ENCODE data around the gene CECR2.

CECR2 gene

DNA sequence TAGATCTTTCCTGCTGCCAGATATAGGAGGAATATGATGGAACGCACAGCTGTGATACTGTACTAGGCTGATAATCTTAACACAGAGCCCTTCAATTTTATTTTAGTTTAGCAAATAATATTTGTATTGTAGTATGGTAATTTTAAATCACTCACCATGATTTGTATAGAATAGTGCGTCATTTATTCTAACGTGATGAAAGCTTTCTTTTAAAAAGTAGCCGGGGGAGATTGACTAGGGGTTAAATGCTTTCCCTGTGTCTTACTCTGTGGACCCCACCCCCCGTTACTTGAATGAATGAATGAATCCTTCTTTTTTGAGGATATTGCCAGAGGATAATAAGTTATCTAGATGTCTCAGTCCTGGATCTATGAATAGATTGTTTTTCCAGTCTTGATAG lies 72.1 kb downstream of the CECR2 start:
- TF ChIP-seq SIN3A (IDR thresholded peaks at IDR 0.05; ENCODE audit: borderline replicate concordance, insufficient read depth, low read length), result no peak
- no peak for TF ChIP-seq FOXP2 (optimal IDR thresholded peaks at IDR 0.05; ENCODE audit: borderline replicate concordance, extremely low read depth, extremely low read length, insufficient read depth)
- no peak for TF ChIP-seq TAF1 (IDR thresholded peaks at IDR 0.05; ENCODE audit: borderline replicate concordance, insufficient read depth, low read length)
- TF ChIP-seq, protein P1, sequence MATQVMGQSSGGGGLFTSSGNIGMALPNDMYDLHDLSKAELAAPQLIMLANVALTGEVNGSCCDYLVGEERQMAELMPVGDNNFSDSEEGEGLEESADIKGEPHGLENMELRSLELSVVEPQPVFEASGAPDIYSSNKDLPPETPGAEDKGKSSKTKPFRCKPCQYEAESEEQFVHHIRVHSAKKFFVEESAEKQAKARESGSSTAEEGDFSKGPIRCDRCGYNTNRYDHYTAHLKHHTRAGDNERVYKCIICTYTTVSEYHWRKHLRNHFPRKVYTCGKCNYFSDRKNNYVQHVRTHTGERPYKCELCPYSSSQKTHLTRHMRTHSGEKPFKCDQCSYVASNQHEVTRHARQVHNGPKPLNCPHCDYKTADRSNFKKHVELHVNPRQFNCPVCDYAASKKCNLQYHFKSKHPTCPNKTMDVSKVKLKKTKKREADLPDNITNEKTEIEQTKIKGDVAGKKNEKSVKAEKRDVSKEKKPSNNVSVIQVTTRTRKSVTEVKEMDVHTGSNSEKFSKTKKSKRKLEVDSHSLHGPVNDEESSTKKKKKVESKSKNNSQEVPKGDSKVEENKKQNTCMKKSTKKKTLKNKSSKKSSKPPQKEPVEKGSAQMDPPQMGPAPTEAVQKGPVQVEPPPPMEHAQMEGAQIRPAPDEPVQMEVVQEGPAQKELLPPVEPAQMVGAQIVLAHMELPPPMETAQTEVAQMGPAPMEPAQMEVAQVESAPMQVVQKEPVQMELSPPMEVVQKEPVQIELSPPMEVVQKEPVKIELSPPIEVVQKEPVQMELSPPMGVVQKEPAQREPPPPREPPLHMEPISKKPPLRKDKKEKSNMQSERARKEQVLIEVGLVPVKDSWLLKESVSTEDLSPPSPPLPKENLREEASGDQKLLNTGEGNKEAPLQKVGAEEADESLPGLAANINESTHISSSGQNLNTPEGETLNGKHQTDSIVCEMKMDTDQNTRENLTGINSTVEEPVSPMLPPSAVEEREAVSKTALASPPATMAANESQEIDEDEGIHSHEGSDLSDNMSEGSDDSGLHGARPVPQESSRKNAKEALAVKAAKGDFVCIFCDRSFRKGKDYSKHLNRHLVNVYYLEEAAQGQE (IDR thresholded peaks at IDR 0.05; ENCODE audit: insufficient read depth in 1 of 2, low read depth in 2 of 2, low read length in 2 of 2), result no peak
- no peak for TF ChIP-seq POLR2AphosphoS5 (IDR thresholded peaks at IDR 0.05; ENCODE audit: low read depth, low read length)

DNA sequence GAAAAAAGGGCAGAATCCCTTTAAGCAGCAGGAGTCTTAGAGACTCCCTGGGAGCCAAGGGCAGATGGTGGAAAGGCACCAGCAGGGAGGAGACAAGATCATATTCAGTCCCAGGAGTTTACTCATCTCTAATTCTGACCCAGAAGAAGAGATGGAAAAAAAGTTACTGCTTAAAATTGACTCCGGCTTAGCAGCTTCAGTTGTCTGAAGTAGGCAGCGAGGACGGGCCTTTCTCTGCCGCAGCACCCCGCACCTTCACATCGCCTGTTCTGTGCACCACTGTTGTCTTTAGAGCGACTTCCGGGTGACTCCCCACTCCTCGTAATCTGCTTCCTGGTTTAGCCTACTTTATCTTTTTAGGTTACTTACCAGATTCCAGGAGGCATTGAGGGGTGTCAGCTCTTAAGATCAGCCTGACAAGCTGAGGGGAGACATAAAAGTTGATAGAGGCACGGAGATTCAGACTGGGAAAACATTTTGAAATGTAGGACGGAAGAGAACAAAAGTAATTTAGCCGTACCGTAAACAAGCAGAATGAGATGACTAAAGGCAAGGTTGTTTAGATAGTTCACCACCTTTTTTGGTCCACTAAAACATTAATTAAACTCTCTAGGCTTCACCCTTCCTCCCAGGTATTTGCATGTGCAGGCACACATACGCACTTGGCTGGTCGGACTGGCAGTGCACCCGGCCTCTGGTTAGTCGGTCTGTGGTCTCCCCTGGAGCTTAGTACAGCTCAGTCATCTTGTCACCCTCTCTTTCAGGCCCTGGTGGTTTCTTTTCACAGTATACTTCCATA lies 74.3 kb downstream of the CECR2 start:
- TF ChIP-seq TAF1 (IDR thresholded peaks at IDR 0.05; ENCODE audit: borderline replicate concordance, insufficient read depth, low read length) (peak; percentile 23; the same call in 1 of the 2 replicates), POLR2AphosphoS5 (IDR thresholded peaks at IDR 0.05; ENCODE audit: low read depth, low read length) (peak; percentile 55), SIN3A (IDR thresholded peaks at IDR 0.05; ENCODE audit: borderline replicate concordance, insufficient read depth, low read length) (no peak), FOXP2 (optimal IDR thresholded peaks at IDR 0.05; ENCODE audit: borderline replicate concordance, extremely low read depth, extremely low read length, insufficient read depth) (no peak)
- TF ChIP-seq, protein P1 (IDR thresholded peaks at IDR 0.05; ENCODE audit: insufficient read depth in 1 of 2, low read depth in 2 of 2, low read length in 2 of 2), result no peak

DNA sequence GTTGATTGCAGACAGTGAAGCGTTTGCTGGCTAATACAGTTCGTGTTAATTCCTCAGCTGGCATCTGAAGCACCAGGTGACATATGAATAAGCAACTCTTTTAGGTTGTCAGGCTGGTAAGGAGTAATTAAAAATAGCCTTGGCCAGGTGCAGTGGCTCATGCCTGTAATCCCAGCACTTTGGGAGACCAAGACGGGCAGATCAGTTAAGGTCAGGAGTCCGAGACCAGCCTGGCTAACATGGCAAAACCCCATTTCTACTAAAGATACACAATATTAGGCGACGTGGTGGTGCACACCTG lies 74.9 kb downstream of the CECR2 start:
- no peak for TF ChIP-seq TAF1 (IDR thresholded peaks at IDR 0.05; ENCODE audit: borderline replicate concordance, insufficient read depth, low read length)
- no peak for TF ChIP-seq SIN3A (IDR thresholded peaks at IDR 0.05; ENCODE audit: borderline replicate concordance, insufficient read depth, low read length)
- TF ChIP-seq POLR2AphosphoS5 (IDR thresholded peaks at IDR 0.05; ENCODE audit: low read depth, low read length), result no peak
- TF ChIP-seq, protein P1 (IDR thresholded peaks at IDR 0.05; ENCODE audit: insufficient read depth in 1 of 2, low read depth in 2 of 2, low read length in 2 of 2), result no peak
- TF ChIP-seq FOXP2 (optimal IDR thresholded peaks at IDR 0.05; ENCODE audit: borderline replicate concordance, extremely low read depth, extremely low read length, insufficient read depth), result no peak

DNA sequence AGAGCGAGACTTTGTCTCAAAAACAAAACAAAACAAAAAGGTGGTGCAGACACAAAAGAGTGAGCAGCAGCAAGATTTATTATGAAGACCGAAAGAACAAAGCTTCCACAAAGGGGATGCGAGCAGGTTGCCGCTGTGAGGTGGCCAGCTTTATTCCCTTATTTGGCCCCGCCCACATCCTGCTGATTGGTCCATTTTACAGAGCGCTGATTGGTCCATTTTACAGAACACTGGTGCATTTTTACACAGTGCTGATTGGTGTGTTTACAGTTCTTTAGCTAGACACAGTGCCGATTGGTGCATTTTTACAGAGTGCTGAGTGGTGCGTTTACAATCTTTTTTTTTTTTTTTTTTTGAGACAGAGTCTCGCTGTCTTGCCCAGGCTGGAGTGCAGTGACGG lies 77.4 kb downstream of the CECR2 start:
- TF ChIP-seq FOXP2 (optimal IDR thresholded peaks at IDR 0.05; ENCODE audit: borderline replicate concordance, extremely low read depth, extremely low read length, insufficient read depth), result no peak
- TF ChIP-seq, protein P1 (IDR thresholded peaks at IDR 0.05; ENCODE audit: insufficient read depth in 1 of 2, low read depth in 2 of 2, low read length in 2 of 2), result no peak
- TF ChIP-seq SIN3A (IDR thresholded peaks at IDR 0.05; ENCODE audit: borderline replicate concordance, insufficient read depth, low read length), result no peak
- TF ChIP-seq POLR2AphosphoS5 (IDR thresholded peaks at IDR 0.05; ENCODE audit: low read depth, low read length), result no peak
- no peak for TF ChIP-seq TAF1 (IDR thresholded peaks at IDR 0.05; ENCODE audit: borderline replicate concordance, insufficient read depth, low read length)

All from PFSK-1 (cell line).